Body of pancreas (tissue), 4 donors: ENCODE results near the gene H1-8. TPM values are rescaled to one million over a fixed set of nuclear protein-coding genes. Genes with fewer than 3 reads are reported as not detected.

Source experiments
- ATAC-seq: fragments of 150-250 bp; one replicate; pipeline ENCODE4 v1.9.1; 2016
- DNase-seq, 4 donors: peaks; one replicate each; pipeline ENCODE4 v3.0.0-alpha.2; 2019
- H3K27ac ChIP-seq, 4 donors: fragments of 200-600 bp; sonication (generic); 1 replicate in 3 of 4; 2 replicates in 1 of 4; pipeline versions ENCODE4 v1.5.1 to v1.6.1; 2016 to 2019; ENCODE audit warnings: mild to moderate bottlenecking in 1 of 4, mixed read lengths in 1 of 4, moderate library complexity in 1 of 4
- H3K27me3 ChIP-seq, 2 donors: fragments of 200-600 bp; sonication (generic); one replicate each; pipeline ENCODE4 v1.6.0; 2016; ENCODE audit warnings: mild to moderate bottlenecking in 1 of 2
- H3K36me3 ChIP-seq, 2 donors: fragments of 200-600 bp; sonication (generic); replicated peaks in 1 of 2; 2 replicates each; pipeline ENCODE4 v1.5.1; 2016; ENCODE audit warnings: low read depth in 2 of 2; ENCODE audit not compliant: insufficient read depth in 1 of 2
- H3K4me1 ChIP-seq: fragments of 200-600 bp; sonication (generic); one replicate; pipeline ENCODE4 v1.6.0; 2016
- H3K4me3 ChIP-seq, 2 donors: fragments of 200-600 bp; sonication (generic); 1 replicate in 1 of 2; 2 replicates in 1 of 2; pipeline ENCODE4 v1.5.1; 2016 to 2019
- H3K9me3 ChIP-seq, 3 donors: fragments of 200-600 bp; sonication (generic); 1 replicate in 2 of 3; 2 replicates in 1 of 3; pipeline ENCODE4 v1.5.1; 2016
- POLR2A ChIP-seq, 3 donors: fragments of 450-650 bp; IDR thresholded peaks; one replicate each; pipeline ENCODE4 v1.6.1; 2016; ENCODE audit warnings: antibody characterized with exemption in 3 of 3, mild to moderate bottlenecking in 2 of 3
- WGBS, 2 donors: methylation state at CpG; one replicate each; pipeline ENCODE4 v1.1.5; 2017; 5-methylcytosine and 5-hydroxymethylcytosine counted together
- intact Hi-C: fragments of 100-400 bp; cut with DNase I; formaldehyde crosslinking; loops from one replicate; pipeline ENCODE4 v1.15.1; 2023
- total RNA-seq, 2 donors: library from RNA; depleted of rRNA; stranded (reverse); fragments of >200 nt; gene quantifications; one replicate each; pipeline ENCODE4 v1.1.0, GENCODE V29; 2016
- TF ChIP-seq, protein P1 (sequence below), 7 experiments: fragments of 450-650 bp in 4 of 7; fragments of 200-600 bp in 3 of 7; sonication (generic) in 3 of 7; IDR thresholded peaks; one replicate each; pipeline ENCODE4 v1.5.1; 2016 to 2019; ENCODE audit warnings: antibody characterized with exemption in 7 of 7

Gene H1-8
- total RNA-seq, 2 donors from 2014 or later, result not detected

DNA sequence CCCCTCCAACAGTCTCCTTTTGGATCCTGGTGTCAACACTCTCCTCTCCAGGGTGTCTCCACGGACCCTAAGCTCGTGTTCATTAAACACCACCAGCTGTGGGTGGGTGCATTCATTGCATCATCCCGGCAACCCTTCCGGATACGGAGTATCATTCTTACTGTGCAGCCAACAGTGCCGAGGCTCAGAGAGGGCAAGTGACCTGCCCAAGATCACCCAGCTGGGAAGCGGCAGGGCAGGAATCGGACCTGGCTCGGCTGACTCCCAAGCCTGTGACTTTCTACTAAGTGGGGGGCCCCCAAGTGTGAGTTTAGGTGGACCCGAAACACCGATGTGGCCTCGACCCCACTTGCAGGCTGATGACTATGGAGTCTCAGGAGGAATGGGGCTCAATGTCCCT is 20.4 kb downstream of the H1-8 start:
- 94% methylated on average over 5 to 12 of the region's 12 CpGs for WGBS, 2 donors
- H3K4me3 ChIP-seq, result no peak overlapping the region
- intact Hi-C loops, result no loop called here
- no peak for DNase-seq
- no peaks in the 10 kb centered on the region for H3K27me3 ChIP-seq
- TF ChIP-seq POLR2A (IDR thresholded peaks at IDR 0.05), result no peak
- TF ChIP-seq, protein P1, sequence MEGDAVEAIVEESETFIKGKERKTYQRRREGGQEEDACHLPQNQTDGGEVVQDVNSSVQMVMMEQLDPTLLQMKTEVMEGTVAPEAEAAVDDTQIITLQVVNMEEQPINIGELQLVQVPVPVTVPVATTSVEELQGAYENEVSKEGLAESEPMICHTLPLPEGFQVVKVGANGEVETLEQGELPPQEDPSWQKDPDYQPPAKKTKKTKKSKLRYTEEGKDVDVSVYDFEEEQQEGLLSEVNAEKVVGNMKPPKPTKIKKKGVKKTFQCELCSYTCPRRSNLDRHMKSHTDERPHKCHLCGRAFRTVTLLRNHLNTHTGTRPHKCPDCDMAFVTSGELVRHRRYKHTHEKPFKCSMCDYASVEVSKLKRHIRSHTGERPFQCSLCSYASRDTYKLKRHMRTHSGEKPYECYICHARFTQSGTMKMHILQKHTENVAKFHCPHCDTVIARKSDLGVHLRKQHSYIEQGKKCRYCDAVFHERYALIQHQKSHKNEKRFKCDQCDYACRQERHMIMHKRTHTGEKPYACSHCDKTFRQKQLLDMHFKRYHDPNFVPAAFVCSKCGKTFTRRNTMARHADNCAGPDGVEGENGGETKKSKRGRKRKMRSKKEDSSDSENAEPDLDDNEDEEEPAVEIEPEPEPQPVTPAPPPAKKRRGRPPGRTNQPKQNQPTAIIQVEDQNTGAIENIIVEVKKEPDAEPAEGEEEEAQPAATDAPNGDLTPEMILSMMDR (IDR thresholded peaks at IDR 0.05), result no peak
- no peaks in the 10 kb centered on the region for H3K9me3 ChIP-seq
- no peak for ATAC-seq
- no peaks in the 10 kb centered on the region for H3K36me3 ChIP-seq
- H3K4me1 ChIP-seq, result no peaks in the 10 kb centered on the region
- H3K27ac ChIP-seq, result no peak overlapping the region

DNA sequence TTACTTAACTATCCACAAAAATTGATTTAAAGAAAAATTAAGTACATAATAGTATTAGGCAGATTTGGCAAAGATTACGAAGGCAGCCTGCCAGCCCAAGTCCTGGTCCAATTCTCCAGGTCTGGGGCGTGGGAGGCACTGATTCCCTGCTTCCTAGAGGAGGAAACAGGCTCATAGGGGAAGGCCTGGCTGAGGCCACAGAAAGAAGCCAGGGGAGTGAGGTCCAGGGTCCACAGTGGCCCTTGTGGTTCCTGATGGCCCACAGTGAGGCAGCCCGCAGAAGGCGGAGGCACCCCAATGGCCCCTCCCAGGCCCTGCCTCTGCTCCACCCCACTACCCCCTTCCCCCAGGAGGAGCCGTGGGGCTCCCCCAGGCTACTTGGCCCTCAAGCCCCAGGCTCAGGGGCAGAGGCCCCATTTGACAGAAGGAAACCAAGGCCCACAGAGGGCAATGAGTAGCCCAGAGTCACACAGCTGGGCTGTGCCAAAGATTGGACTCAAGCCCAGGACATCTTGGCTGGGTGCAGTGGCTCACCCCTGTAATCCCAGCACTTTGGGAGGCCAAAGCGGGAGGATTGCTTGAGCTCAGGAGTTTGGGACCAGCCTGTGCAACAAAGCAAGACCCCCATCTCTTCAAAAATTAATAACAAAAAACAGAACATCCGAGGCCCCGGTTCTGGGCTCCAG is 21.0 kb downstream of the H1-8 start:
- H3K36me3 ChIP-seq, result no peaks in the 10 kb centered on the region
- H3K9me3 ChIP-seq, result no peaks in the 10 kb centered on the region
- ATAC-seq (no peak), DNase-seq (no peak)
- H3K4me3 ChIP-seq, result no peak overlapping the region
- 84 to 86% methylated on average over 6 to 7 of the region's 8 CpGs for WGBS, 2 donors
- no peak overlapping the region for H3K27ac ChIP-seq
- TF ChIP-seq, protein P1 (IDR thresholded peaks at IDR 0.05), result no peak
- no peak for TF ChIP-seq POLR2A (IDR thresholded peaks at IDR 0.05)
- no peaks in the 10 kb centered on the region for H3K27me3 ChIP-seq
- no peaks in the 10 kb centered on the region for H3K4me1 ChIP-seq
- intact Hi-C loops, result no loop called here

DNA sequence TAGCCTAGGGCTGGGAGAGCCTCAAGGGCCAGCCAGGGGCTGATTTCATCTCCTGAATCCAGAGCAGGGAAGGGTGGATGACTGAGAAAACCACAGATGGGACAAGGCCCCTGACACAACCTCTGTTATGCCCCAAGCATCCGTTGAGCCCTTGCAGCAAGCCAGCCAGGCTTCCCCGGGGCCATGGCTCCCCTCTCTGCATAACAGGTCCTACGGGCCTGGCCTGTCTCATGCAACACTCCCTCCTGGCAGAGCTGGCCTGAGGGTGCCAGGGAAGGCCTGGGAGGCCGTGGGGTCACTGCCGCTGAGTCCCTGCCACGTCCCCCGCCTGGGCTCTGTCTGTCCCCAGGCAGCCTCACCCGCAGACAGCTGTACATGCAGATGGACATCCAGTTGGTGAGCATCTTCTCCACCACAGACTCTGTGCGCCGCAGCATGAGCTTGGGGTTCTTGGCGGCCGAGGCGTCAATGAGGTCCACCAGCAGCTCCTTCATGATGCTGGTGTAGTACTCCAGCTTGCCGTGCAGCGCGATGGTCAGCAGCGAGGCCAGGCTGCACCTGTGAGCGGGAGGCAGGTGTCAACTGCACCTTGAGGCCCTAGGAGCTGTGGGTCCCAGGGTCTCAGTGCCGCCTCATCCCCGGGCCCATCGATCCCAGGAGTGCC is 22.1 kb downstream of the H1-8 start:
- Histone ChIP-seq H3K9me3 (no peaks in the 10 kb centered on the region), H3K27ac (no peak overlapping the region), H3K4me1 (no peaks in the 10 kb centered on the region), H3K4me3 (no peak overlapping the region), H3K36me3 (no peaks in the 10 kb centered on the region), H3K27me3 (no peaks in the 10 kb centered on the region)
- WGBS, 2 donors, result 94 to 100% methylated on average over 4 to 20 of the region's 21 CpGs
- DNase-seq (no peak), ATAC-seq (no peak)
- TF ChIP-seq, protein P1 (IDR thresholded peaks at IDR 0.05), result no peak
- TF ChIP-seq POLR2A (IDR thresholded peaks at IDR 0.05), result no peak
- intact Hi-C loops, result no loop called here

DNA sequence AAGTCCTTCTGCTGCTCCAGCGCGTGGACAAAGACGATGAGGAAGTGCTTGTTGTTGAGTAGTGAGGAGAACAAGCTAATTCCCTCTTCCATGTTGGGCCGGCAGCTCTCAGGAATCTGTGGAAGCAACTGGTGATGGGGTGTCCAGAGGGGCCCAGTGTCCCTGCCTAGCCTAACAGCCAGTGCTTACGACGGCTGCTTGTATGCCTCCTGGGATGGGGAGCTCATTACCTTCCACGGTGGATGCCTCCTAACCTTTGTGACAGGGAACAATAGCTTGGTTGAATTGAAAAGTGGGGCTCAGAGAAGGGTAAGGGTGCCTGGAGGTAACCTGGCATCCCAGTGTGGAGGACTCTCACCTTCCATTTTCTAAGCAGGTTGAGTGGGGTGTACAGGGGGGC is 22.9 kb downstream of the H1-8 start:
- Histone ChIP-seq H3K9me3 (no peaks in the 10 kb centered on the region), H3K36me3 (no peaks in the 10 kb centered on the region), H3K4me1 (no peaks in the 10 kb centered on the region), H3K27ac (no peak overlapping the region), H3K4me3 (no peak overlapping the region), H3K27me3 (no peaks in the 10 kb centered on the region)
- intact Hi-C loops, result no loop called here
- no peak for DNase-seq
- TF ChIP-seq POLR2A (IDR thresholded peaks at IDR 0.05), result no peak
- TF ChIP-seq, protein P1 (IDR thresholded peaks at IDR 0.05), result no peak
- 91 to 98% methylated on average over 7 of the region's 7 CpGs for WGBS, 2 donors
- no peak for ATAC-seq
